Activated CD4-positive, alpha-beta T cell treated with anti-CD3 and anti-CD28 coated beads for 48 hours (primary cell): ENCODE data around the gene PLEKHH1.

Experiments
- DNase-seq: peaks from one replicate; pipeline ENCODE4 v3.0.0-alpha.2; 2020

PLEKHH1 gene

DNA sequence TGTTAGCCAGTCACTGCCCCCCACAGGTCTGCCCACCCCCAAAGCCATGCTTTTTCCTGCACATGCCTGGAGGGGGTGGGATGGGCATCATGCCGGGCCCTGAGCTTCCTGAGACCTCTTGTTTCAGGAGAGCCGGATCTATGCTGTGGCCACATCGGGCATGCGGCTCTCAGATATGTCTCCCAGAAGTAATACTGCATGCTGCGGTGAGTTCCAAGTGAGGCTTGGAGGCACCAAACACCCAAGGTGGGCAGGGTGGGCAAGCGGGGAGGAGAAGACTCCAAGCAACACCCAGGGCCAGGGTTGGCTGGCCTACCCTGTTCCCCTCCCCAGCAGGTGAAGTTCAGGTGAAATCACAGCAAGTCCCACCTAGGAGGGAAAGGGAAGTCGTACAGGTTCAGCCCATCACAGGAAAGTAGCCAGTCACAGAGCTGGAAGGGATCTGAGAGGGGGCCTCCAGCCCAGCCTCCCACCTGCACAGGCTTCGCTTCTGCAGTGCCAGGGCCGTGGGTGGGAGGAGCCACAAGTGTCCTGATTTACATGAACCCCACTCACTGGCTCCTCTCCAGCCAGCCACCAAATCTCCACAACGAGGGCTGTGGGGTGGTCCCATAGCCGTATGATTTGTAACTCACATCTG is 36.0 kb downstream of the PLEKHH1 start:
- DNase-seq: no peak

DNA sequence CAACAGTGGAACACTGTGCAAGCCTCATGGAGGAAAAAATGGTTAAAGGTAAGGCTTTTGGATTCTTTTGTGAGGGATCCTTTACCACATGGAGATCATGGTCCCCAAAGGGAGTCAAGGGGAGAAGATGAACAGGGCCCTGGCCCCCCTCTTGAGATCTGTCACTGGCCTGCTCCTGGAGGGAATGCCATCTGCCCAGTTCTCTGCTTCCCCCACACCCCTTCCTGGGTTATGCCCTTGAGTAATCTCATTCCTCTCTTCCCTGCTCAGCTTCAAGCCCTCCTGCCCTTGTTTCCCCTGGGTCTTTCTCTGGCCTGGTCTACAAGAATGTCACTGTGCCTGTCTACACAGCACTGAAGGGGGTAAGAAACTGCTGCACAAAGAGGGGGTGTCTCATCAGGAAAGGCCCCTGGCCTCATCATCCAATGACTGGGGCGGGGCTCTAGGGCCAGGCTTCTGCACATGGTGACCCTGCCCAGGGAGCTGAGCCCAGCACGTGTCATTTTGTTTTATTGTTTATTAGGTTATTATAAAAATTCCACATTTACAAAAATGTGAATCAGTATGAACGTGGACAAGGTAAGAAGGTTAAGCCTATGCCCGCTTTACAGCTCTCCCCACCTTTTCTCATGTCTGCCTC is 36.7 kb downstream of the PLEKHH1 start:
- no peak for DNase-seq

DNA sequence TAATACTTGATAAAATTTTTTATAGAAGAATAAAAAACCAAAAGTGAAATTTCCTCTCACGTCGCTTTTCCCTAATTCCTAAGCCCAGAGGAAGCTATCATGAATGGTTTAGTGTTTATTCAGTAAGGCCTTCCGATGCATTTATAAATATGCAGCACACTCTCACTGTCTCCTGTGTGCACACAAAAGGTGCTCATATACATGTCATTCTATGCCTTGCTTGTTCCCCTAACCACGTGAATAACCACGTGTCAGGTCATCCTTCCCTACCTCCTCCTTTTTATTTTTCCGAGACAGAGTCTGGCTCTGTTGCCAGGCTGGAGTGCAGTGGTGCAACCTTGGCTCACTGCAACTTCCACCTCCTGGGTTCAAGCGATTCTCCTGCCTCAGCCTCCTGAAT is 37.4 kb downstream of the PLEKHH1 start:
- no peak for DNase-seq

DNA sequence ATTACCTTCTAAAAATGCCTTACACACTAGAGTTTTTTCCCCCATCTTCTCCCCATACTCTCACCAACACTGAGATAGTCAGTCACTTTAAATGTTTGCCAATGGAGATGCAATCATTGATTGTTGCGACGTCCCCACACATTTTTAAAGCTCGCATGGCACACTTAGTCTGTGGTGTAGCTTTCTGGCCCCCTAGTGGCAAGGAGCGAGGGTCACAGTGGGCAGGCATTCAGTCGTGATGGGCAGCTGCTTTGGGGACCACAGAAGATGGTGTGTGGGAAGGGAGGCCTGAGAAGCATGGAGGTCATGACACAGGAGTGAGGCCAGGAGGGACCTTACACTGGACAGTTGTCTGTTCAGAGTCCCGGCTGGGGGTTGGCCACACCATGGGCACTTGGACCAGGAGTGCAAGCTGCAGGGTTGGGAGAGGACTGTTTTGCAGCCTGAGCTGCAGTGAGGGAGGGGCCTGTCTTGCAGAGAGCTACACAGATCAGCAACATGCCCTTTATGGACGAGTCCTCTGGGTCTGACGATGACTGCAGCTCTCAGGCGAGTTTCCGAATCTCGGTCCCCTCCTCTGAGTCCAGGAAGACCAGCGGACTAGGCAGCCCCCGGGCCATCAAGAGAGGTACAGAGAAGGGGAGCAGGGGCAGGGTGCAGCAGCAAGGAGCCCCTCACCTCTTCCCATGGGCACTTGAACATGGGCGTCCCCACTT is 38.3 kb downstream of the PLEKHH1 start:
- DNase-seq: peak; percentile 78

DNA sequence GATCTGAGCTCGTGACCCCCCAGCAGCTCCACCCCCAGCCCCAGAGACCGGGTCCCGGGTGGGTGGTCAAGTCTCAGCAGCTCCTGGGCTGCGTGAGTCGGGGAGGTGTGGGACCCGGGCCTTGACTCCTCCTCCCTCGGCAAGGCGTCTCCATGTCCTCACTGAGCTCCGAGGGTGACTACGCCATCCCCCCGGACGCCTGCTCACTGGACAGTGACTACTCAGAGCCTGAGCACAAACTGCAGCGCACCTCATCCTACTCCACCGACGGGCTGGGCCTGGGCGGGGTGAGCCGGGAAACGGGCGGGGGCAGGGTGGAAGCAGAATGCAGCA is 38.9 kb downstream of the PLEKHH1 start:
- DNase-seq: no peak

DNA sequence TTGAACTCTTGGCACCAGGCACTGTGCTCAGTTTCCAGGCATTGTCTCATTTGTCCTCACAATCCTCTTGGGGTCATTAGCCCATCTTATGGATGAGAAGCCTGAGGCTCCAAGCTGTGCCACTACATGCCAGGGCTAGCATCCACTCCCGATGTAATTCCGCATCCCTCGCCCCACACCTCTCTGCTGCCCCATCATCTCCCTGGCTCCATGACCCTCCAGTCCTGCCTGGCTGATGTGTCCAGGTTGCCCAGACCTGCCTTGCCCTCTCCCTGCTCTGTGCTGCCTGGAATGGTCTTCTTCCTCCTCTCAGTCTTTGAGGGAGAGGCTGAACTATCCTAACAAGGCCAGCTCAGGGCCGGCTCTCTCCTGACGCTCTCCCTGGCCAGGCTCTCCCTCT is 39.5 kb downstream of the PLEKHH1 start:
- no peak for DNase-seq

DNA sequence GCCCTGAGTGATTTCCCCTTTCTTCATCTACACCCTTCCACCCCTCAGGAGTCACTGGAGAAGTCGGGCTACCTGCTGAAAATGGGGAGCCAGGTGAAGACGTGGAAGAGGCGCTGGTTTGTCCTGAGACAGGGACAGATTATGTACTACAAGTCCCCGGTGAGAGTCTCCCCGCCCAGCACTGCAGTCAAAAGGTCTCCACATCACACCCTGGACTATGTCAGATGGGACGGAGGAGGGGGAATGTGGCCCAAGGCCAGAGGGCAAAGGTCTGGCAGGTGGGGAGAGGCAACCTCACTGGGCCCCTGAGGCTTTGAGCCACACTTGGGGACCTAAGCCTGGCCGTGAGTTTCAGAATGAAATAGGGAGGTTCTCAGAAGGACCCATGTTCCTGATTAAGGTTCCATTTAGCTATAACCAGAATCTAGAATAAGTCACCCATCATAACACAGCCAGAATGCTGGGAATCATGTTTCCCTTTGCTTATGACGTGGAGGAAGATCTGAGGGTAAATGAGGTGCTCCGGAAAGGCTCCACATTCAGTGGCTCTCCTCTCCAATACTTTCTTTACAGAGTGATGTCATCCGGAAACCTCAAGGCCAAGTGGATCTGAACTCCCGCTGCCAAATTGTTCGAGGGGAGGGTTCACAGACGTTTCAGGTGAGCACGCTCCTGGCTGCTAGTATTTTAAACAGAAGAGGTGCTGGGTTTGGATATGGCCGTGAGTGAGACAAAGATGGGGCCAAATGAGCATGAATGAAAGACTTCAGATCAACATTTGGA is 40.3 kb downstream of the PLEKHH1 start:
- DNase-seq: no peak

DNA sequence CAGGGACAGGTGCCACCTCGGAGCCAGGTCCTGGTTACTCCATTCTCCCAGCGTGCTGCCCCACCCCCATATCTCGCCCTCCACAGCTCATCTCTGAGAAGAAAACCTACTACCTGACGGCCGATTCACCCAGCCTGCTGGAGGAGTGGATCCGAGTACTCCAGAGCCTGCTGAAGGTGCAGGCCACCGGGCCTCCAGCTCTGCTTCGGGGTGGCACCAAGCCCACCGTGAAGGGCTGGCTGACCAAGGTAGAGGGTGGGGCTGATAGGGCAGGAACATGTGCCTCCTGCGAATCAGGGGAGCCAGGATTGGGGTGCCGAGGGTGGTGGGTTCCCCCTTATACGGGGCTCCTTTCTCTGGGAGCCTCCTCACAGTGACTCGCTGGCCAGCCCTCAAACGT is 41.1 kb downstream of the PLEKHH1 start:
- DNase-seq: no peak

DNA sequence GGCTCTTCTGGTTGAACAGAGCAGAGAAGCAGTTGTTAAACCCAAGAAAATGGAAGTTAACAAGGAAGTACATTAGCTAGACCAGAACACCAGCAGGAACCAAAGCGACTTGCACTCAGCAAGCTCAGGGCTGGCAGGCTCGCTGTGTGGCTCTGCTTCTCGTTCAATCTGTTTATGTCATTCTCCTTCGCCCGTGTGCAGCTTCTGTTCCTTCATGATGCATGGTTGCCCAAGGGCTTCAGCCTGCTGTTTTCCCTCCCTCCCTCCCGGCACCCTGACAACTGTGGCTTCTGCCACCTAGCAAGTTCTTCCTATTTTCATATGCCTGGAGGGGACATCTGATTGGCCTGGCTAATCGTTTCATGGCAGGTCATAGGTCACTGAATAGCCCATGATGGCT is 41.7 kb downstream of the PLEKHH1 start:
- DNase-seq: no peak

DNA sequence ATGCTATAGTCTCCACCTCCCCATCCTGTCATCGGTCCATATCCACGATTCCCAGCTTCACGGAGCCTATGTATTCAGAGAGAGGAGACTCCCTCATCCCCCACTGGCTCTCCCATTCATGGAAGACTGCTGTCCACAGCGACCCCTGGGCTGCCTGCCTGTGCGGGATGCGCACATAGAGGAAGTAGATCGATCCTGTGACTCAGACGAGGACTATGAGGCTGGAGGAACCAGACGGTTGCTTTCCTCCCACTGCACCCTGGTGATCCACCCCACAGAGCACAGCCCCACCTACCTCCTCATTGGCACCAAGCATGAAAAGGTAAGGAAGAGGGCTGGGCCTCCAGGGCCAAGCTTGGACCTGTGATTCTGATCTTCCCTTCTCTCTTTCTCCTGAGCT is 42.6 kb downstream of the PLEKHH1 start:
- DNase-seq: no peak

DNA sequence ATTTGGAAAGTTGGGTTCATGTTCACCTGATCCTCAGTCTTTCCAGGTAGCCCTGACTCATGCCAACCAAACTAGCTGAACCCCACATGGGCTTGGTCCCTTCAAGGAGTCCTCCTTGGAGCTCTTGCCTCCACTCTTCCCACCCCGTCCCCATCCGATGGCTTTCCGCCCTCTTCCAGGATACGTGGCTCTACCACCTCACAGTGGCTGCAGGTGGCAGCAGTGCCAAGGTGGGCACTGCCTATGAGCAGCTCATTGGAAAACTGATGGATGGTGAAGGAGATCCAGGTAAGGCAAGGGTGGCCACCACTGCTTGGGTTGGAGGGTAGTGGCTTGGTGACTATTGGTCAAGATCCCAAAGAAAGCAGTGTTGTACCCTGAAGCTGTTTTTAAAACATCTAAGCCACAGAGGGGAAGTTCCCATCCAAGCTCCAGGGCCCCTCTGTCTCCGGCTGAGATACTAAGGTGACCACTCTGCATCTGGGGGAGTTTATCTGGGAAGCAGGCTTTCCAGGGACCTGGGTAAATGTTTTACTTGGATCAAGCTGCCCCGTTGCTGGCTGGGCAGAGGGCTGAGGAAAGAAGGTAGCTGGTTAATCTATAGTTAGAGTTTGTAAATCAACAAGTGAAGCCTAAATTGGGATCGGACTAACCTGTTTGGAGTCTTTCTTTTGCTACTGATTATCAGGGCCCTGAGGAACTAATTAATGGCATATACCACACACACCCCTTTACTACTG is 43.3 kb downstream of the PLEKHH1 start:
- DNase-seq: no peak

DNA sequence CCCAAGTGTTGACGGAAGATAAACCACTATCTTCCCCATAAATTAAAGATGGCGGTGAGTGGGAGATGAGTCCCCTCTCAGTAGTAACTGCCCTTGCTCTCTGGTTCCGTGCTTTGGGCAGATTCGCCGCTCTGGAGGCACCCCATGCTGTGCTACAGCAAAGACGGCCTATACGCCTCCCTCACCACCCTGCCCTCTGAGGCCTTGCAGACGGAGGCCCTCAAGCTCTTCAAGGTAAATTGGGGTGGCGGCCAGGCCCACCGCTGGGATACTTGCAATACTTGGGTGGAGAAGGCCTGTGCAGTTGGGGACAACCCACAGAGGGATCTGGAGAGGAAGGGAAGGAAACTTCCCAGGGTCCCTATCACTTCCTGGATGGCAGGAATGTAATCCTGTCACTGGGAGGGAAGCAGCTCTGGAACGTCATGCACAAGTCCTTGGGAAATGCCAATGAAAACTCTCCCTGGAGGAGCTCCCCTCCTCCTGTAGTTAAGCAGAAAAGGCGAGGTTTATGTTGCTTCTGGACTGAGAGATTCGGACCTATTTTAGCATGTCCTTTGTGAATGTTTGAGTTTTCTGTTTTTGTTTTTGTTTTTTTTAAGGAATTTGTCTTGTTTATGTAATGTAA is 44.2 kb downstream of the PLEKHH1 start:
- no peak for DNase-seq

DNA sequence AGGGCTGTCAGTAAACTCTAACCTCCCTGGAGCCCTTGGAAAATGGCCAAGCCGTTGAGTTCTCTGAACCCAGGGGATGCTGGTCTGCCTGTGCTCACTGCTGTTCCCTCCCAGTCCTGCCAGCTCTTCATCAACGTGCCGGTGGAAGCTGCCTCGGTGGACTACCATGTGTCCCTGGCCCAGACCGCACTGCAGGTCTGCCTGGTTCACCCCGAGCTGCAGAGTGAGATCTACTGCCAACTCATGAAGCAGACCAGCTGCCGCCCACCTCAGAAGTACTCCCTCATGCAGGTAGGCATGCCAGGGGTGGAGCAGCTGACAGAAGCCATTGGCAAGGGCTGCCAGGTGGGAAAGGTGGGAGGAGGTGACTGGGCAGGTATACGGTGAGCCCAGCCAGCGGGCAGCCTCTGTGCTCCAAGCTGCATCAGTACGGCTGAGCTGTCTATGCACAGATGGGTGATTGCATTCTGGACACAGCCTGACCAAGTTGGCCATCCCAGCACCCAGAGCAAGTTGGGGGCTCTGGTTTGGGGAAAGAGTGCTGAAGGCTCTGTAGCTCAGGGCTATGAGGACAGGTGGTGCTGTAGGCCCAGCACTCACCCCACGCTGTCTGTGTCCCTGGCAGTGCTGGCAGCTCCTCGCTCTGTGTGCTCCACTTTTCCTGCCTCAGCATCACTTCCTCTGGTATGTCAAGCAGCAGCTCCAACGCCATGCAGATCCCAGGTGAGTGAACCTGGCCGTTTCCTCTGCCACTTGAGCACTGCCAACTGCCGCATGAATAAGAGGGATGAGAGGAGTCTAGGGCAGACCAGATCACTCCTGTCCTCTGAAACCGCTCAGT is 45.0 kb downstream of the PLEKHH1 start:
- no peak for DNase-seq

DNA sequence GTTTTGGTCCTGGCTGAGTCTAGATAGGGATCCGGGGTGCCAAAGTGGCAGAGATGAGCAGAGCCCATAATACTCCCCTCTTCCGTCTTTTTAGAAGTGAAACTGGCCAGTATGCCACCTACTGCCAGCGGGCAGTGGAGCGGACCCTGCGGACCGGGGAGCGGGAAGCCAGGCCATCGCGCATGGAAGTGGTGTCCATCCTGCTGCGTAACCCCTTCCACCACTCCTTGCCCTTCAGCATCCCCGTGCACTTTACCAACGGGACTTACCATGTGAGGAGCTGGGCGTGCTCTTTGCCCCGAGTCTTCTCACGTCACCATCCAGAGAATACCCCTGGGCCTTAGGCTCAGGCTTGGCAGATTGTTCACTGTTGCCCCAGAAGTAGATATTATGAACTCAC is 46.0 kb downstream of the PLEKHH1 start:
- DNase-seq: no peak

DNA sequence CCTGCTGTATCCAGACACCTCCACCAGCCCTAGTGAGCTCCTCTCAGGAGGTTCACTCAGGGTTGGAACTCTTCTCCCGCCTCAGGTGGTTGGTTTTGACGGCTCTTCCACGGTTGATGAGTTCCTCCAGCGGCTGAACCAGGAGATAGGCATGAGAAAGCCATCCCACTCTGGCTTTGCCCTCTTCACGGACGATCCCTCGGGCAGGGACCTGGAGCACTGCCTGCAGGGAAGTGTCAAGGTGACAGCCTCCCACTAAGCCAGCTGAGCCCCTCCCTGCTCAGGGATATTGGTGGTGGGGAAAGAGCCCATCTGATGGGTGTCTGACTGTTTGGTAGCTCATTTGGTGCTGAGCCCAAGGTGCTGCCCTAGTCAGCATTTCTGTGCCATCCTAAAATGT is 46.5 kb downstream of the PLEKHH1 start:
- no peak for DNase-seq

DNA sequence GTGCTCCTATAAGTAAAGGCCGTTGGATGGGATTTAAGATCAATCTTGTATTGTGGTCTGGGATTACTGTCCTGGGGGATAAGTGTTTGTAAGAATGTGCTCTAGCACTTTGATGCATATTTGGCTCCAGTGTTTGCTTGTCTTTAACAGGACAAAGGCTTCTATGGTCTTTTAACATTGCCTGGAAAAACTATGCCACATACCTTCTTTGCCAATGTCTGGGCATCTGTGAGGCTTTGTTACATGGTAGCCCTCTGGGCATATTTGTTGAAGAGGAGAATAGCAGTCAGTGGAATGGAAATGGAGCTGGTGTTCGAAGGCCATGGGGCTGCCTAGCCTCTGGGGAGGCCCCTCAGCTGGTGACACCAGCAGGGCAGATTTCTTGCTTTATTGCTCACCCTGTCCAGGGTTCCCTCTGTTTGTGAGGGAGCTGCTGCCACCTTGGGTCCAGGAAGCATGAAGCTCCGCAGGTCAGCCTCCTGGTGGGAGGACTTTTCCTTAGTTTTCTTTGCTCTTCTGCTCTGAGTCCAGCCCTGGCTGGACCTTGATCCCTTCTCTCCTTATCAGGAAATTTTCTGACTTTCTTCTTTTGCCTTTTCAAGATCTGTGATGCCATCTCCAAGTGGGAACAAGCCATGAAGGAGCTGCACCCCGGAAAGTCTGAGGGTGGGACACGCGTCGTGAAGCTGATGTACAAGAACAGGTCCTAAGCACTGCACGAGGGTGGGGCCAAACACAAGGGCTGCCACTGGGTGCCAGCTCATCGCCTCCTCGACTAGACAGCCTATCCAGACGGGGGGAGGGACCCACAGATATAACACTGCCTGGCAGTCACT is 47.5 kb downstream of the PLEKHH1 start:
- DNase-seq: no peak

DNA sequence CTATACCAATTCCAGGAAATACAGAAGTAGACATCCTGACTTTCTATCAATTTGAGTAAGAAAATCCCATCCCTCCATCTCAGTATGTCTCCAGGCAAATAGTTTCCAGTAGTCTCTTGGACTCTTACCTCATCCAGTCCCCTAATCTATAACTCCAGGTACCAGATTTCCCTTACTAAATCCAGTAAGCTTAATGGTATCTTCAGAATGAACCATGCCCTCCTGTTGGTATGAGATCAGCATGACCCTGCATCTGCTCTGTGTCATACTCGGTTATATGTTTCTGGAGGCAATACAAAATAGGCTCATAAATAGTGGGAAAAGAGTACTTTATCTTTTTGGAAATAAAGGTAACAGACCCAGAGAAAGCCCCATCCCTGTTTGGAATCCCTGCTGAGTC is 48.6 kb downstream of the PLEKHH1 start:
- DNase-seq: no peak

DNA sequence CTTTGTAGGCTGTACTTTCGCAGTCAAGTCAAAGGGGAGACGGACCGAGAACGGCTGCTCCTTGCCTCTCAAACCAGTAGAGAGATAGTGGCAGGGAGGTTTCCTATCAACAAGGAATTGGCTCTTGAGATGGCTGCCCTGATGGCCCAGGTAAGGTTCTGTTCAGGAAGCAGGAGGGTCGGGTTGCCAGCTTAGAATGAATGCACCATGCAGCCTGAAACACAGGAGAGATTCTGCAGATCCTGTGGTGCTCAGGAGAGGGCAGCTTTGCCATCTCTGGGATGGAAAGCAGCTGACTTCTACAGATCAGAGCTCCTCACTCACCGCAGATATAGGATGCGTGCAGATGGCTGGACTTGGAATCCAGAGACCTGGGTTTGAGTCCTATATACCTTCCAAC is 49.0 kb downstream of the PLEKHH1 start:
- no peak for DNase-seq

DNA sequence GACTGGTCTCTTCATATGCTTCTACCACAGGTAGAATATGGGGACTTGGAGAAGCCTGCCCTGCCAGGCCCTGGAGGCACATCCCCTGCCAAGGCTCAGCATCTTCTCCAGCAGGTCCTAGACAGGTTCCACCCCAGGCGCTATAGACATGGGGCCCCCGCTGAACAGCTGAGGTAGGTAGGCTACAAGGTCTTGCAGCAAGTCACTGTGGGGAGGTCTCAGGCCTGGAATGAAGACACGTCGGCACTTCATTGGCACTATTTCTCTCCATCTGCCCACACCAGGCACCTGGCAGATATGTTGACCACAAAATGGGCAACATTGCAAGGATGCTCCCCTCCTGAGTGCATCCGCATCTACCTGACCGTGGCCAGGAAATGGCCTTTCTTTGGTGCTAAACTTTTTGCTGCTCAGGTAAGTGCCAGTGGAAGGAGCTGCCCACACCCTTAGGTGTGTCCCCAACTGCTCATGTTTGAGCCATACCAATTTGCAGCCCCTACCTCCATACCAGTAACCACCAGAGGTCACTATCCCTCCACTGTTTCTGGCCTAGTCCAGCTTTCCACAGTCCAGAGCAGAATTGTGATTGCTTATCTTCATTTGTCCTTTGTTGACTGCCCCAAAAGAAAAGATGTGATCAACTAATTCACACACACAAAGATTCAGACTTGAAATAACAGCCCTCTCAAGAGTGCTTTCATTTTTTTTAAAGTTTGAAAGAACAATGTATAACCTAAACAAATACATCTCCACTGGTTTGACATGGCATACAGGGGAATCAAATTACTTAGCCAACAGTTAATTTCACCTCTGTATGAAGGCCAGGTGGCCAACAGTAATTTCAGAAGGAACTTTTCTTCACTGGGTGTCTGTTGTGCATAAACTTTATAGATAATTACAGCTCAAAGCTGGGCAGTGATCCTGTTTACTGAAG is 50.9 kb downstream of the PLEKHH1 start:
- peak; percentile 36 for DNase-seq

DNA sequence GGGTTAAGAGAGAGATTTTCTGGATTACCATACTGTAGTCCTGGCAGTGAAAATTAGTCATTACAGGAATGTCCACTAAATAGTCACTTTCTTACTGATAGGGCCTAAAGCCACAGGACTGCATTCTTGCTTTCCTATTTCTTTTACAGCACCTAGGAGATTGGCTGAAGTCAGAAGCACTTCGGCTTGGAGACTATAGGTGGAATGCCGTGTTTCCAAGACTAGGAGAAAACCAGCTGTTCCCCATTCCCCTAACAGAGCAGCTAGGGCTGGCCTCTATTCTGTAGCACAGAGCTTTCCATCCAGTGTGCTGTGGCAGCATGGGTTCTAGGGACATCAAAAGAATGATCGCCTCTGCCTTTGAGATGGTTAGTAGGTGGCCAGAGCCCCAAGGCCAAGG is 51.9 kb downstream of the PLEKHH1 start:
- no peak for DNase-seq
